NCI-H1105 treated with DMSO at 0.1 percent for 48 hours (cell line): Measurements from ENCODE around the gene RASA2.
"Not testable (repeated sequence)": the region's sequence is repeated elsewhere in the genome, so short reads cannot be mapped to it uniquely, and the experiment has no call there.

ENCODE experiments used
- DNase-seq: peaks from one replicate; lab custom pipeline; 2025; lab: John Stamatoyannopoulos, UW

RASA2 gene

GRCh38 chr3:141497589-141497988, 10.8 kb downstream of the RASA2 start:
- not testable (repeated sequence) for DNase-seq

DNA sequence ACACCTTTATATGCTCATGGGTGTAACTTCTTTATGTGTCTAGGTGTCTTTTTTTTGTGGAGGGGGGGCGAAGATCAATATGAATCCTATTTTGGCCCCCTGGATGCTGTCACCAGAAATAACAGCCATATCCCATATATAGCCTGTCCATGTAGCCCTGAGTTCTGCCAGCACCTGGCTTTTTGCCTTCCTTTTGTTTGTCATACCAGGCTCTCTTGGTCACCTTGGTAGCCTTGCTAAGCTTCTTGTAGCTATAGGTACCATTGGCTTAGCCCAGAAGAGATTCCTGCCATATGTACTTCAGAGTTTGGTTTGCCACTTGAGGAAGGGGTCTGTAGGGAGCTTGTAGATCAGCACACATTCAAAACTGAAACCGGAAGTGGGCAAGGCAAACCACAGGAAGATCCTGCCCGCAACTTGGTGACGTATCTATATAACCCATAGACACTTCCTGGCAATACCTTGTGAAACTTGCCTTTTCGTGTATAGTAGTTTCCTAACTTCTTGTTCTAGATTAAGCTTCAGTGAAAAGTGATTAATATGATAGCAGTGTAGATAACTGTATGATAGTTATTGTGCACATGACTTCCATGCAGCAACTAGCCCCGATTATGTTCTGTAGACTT, 11.9 kb downstream of the RASA2 start:
- no peak for DNase-seq

- DNase-seq: no peak
Measured at GRCh38 chr3:141499284-141499683, 12.5 kb downstream of the RASA2 start.

- no peak for DNase-seq
Measured at GRCh38 chr3:141499965-141500364, 13.1 kb downstream of the RASA2 start.

DNA sequence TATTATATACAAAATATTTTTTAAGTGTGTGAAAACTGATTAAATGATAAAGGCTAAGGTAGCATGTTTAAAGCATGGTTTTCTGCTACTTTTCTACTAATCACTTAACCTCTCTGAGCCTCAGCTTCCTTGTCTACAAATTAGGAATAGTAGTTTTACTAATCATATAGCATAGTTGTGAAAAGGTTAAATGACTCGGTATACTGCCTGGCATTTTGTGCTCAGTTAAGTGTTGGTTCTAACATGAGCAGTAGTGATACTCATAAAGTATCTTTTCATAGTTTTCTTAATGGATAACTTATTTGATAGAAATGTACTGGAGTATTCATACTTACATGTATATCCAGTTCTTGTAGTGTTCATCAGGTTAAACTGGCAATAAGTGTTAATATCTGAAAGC, 13.6 kb downstream of the RASA2 start:
- DNase-seq: no peak

- DNase-seq: no peak
Measured at GRCh38 chr3:141505166-141505565, 18.3 kb downstream of the RASA2 start.

GRCh38 chr3:141506071-141506470, 19.2 kb downstream of the RASA2 start:
- no peak for DNase-seq

DNA sequence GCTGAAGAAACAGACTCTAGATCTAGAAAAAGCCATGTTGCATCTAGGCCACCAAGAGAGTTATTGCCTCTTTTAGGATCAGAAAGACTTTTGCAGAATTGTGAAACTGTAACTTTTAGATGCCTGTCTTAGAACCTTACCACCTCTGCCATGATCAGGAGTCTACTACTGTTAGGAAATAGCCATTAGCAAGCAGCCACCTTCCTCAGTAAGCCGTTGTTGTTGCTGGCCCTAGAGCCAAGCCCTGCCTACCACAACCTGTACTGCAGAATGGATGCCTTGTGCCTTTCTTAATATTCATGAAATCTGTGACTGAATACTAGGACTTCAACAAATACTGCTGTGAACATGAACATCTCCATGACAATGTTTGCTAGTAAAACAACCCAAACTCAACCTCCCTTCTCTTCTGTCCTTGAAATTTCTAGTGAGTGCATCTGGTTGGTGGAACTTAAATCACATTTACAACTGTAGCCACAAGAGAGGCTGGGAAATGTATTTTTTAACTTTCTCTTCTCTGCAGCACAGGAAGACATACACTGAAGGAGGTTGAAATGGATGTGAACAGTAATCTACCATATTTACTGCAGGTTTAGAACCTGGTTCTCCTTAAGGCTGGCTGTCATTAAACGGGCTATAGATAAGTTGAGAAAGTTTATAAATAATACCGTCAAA, 20.7 kb downstream of the RASA2 start:
- no peak for DNase-seq

- no peak for DNase-seq
Measured at GRCh38 chr3:141508067-141508436, 21.2 kb downstream of the RASA2 start.

- DNase-seq: no peak
Measured at GRCh38 chr3:141511361-141511760, 24.5 kb downstream of the RASA2 start.

DNA sequence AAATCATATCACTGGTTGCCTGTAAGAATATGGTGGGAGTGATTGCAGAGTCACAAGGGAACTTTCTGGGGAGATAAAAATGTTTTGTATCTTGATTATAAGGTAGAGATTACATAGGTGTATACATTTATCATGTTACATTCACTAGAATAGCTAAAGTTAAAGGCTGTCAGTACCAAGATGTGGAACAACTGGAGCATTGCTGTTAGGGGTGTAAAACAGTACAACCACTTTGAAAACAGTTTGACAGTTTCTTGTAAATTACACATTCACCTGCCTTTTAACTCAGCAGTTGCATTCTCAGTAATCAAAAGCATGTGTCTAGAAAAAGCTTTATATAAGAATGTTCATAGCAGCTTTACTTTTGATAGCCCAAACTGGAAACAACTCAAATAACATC, 27.6 kb downstream of the RASA2 start:
- DNase-seq: no peak

DNA sequence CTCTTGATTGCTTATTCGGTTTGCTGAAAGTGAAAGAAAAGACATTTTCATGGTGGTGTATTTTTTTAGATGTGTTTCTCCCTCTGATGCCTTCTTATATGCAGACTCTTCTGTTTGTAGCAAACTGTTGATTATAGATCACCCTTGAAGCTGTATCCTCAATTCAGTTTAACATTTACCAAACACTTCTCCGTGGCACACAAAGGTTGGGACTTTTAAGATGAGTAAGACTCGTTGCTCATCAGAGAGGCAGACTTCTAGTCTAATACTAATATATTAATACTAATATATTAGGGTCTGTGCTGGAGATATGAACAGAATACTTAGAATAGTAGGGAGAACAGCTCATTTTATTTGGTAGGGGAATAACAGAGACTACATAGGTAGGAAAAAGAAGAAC, 32.8 kb downstream of the RASA2 start:
- DNase-seq: no peak

- no peak for DNase-seq
Measured at GRCh38 chr3:141521781-141522180, 35.0 kb downstream of the RASA2 start.

- no peak for DNase-seq
Measured at GRCh38 chr3:141523615-141524375, 37.0 kb downstream of the RASA2 start.

DNA sequence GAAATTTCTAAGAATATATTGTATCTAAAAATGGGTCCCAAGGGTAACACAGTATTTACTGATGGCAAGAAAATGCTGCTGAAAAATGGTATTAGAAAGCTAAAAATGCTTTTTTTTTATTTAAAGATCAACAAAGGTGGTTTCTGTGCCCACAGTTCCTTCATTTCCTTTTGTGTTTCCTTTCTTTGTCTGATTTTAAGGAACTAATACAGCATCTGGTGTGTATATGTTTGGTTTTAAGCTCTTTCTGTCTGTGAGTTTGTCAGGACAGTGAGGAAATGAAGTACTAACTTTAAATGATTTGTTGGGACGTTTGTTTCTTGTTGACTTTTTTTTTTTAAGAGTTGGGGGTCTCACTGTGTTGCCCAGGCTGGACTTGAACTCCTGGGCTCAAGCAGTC, 38.2 kb downstream of the RASA2 start:
- no peak for DNase-seq

DNA sequence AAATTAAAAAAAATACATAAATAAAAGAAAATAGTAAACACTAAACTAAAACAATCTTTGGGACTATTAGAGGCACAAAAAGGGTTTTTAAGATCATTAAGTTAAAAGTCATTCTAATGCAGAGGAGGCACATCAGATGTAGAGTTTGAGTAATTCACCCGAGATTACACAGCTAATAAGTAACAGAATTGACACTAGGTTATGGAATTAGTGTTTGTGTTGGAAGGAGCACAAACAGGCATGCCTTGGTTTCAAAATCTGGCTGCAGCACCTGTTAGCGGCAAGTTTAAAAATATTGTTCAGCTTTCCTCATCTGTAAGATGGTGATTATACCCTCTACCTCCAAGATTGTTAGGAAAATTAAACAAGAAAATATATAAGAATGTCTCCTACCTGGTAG, 39.0 kb downstream of the RASA2 start:
- DNase-seq: no peak

- no peak for DNase-seq
Measured at GRCh38 chr3:141526709-141527108, 39.9 kb downstream of the RASA2 start.

GRCh38 chr3:141528800-141529199, 42.0 kb downstream of the RASA2 start:
- no peak for DNase-seq

DNA sequence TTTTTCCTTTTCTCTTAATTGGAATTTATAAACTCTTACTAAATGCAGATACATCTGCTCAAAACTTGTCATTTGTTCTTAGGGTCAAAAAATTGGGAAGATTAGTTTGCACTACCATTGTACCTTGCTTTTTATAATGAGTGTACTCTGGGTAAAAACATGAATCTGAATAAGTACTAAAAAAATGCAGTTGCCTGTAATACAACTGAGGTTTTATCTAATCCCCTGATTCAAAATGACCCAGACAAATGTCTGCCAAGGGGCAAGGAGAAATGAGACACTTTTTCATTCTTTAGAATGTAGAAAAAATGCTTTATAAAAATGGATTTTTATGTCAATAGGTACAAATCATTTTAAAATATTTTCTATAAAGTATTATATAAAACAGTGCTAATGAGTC, 42.4 kb downstream of the RASA2 start:
- DNase-seq: no peak

- DNase-seq: no peak
Measured at GRCh38 chr3:141529717-141530414, 43.0 kb downstream of the RASA2 start.

DNA sequence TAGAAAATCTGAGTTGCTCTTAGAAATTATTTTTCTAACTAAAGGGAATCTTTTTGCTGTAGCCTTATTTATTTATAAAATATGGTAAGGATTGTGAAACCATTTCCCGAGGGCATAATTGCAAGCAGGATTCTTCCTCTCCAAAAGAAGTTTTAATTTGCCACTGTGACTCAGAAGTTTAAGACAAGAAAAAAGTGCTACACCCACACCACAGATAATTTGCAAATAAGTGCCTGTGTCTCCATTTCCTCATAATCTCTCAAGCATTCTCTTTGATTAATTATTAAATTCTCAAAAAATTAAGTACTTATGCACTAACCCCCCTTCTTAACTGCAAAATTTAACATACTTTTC, 43.6 kb downstream of the RASA2 start:
- no peak for DNase-seq

- DNase-seq: no peak
Measured at GRCh38 chr3:141532609-141533008, 45.8 kb downstream of the RASA2 start.

DNA sequence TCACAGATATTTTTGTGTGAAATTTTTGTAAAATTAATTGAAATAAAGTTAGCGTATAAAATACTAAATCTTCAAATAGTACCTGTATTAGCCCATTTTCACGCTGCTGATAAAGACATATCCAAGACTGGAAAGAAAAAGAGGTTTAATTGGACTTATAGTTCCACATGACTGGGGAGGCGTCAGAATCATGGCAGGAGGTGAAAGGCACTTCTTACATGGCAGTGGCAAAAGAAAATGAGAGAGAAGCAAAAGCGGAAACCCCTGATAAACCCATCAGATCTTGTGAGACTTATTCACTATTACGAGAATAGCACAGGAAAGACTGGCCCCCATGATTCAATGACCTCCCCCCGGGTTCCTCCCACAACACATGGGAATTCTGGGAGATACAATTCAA, 49.2 kb downstream of the RASA2 start:
- DNase-seq: not testable (repeated sequence)
